Aorta (tissue), 5 donors: ENCODE measurements around the gene USP2. TPM values are rescaled to one million over a fixed set of nuclear protein-coding genes. Genes with fewer than 3 reads are reported as not detected.
"Not testable (repeated sequence)": the region's sequence is repeated elsewhere in the genome, so short reads cannot be mapped to it uniquely, and the experiment has no call there.

Source experiments
- ATAC-seq: fragments of 200-7000 bp; cut with Tn5 transposase; one replicate; pipeline ENCODE4 v1.9.1; 2022; ENCODE audit warnings: moderate library complexity; ENCODE audit not compliant: low FRiP score
- DNase-seq, 2 donors: peaks; one replicate each; pipeline ENCODE4 v3.0.0-alpha.2; 2020
- H3K27ac ChIP-seq, 2 donors: one replicate each; pipeline ENCODE4 v1.5.1; 2013; ENCODE audit warnings: low read length in 2 of 2, mild to moderate bottlenecking in 2 of 2, moderate library complexity in 2 of 2, control low read depth in 1 of 2, inconsistent platforms in 1 of 2, low read depth in 1 of 2
- H3K27me3 ChIP-seq, 2 donors: one replicate each; pipeline ENCODE4 v1.6.1; 2013; ENCODE audit warnings: control low read depth in 1 of 2, low read length in 1 of 2, mild to moderate bottlenecking in 1 of 2, moderate library complexity in 1 of 2; ENCODE audit not compliant: insufficient read depth in 2 of 2, control insufficient read depth in 1 of 2
- H3K36me3 ChIP-seq, 2 donors: one replicate each; pipeline ENCODE4 v1.6.1; 2013; ENCODE audit warnings: control low read depth in 1 of 2, low read length in 1 of 2, mild to moderate bottlenecking in 1 of 2; ENCODE audit not compliant: insufficient read depth in 2 of 2, control insufficient read depth in 1 of 2
- H3K4me1 ChIP-seq, 2 donors: one replicate each; pipeline ENCODE4 v1.6.1; 2013; ENCODE audit warnings: low read length in 2 of 2, control low read depth in 1 of 2, mild to moderate bottlenecking in 1 of 2, moderate library complexity in 1 of 2; ENCODE audit not compliant: insufficient read depth in 2 of 2, control insufficient read depth in 1 of 2
- H3K4me3 ChIP-seq, 2 donors: one replicate each; pipeline ENCODE4 v1.5.1; 2013; ENCODE audit warnings: low read length in 2 of 2, control low read depth in 1 of 2, mild to moderate bottlenecking in 1 of 2
- H3K9me3 ChIP-seq: one replicate; pipeline ENCODE4 v1.6.1; 2013; ENCODE audit warnings: mild to moderate bottlenecking, low read length; ENCODE audit not compliant: control insufficient read depth
- WGBS, 2 donors: extraction: QIAGEN DNeasy Blood & Tissue Kit; methylation state at CpG; one replicate each; pipeline ENCODE4 v1.1.7; 2013; 5-methylcytosine and 5-hydroxymethylcytosine counted together
- intact Hi-C, 2 donors: fragments of 100-400 bp; cut with DNase I; formaldehyde crosslinking; loops; one replicate each; pipeline versions ENCODE4 v1.14.2 to v1.15.0; 2022
- polyA plus RNA-seq, 2 donors: library from polyadenylated mRNA; stranded (reverse); fragments of 200-250 nt; gene quantifications; one replicate each; pipeline ENCODE4 v1.2.3, GENCODE V29; 2013
- total RNA-seq, 2 donors: library from RNA; stranded (reverse); fragmentation: NEBNext Ultra II Directional; extraction: Animal tissue kit (Norgen Biotek cat#: 25700); gene quantifications; one replicate each; pipeline ENCODE4 v1.2.1, GENCODE V29; 2021
- donor health status: healthy with polysubstance abuse.
- donor health status: Bipolar disorder and iron deficiency.
- donor health status: DM: no; HTN: no; CAD: no.
- donor health status: DM: no; HTN: no; CAD: no.
- donor health status: DM: yes; HTN: yes; CAD: no.

Gene USP2
- total and polyA plus RNA-seq, 4 donors: 0.18 to 3.0 (median 1.9) TPM

DNA sequence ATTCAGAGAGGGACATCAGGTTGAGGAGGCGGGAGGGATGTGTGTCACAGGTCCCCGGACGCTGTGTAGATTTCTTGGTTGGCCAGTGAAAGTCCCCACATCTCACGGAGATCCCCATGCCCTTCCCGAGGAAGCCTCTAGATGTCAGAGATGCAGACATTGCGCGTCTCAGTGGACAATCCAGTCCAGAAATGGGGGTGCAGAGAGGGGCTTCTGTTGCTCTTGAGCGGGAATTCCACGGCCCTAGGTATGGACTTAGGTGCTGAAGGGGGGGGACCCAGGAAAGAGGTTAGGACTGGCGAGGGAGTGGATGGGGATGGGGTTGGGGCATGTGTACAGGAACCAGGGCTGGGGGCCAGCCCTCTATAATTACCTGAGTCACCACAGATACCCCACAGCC lies 34.5 kb upstream of the USP2 start:
- Histone ChIP-seq H3K4me1 (no peaks in the 10 kb centered on the region), H3K9me3 (no peaks in the 10 kb centered on the region), H3K4me3 (no peak overlapping the region), H3K36me3 (no peaks in the 10 kb centered on the region), H3K27me3 (no peaks in the 10 kb centered on the region), H3K27ac (no peak overlapping the region)
- DNase-seq (no peak), ATAC-seq (no peak)
- WGBS, 2 donors: 97% methylated on average over 10 of the region's 10 CpGs
- intact Hi-C loops: no loop called here

DNA sequence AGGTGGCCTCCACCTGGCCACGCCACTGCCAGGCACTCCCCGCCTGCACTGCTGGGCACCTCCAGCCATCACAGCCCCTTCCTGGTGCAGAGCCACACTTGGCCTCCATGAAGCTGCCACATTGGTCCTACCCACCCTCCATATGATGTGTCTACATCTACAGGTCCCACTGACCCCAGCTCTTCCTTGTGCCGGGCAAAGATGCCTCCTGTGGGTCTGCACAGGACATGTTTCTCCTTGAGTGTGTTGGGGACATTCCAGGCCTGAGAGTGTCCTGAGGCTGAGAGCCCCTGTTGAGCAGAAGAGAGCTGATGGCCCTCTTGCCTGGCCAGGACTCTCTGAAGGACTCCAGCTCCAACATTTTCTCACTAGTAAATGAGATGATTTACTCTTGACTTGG lies 34.0 kb upstream of the USP2 start:
- ATAC-seq (no peak), DNase-seq (no peak)
- H3K4me1 ChIP-seq: no peaks in the 10 kb centered on the region
- H3K27ac ChIP-seq: no peak overlapping the region
- WGBS, 2 donors: 99 to 100% methylated on average over 3 of the region's 3 CpGs
- no peaks in the 10 kb centered on the region for H3K36me3 ChIP-seq
- no peaks in the 10 kb centered on the region for H3K27me3 ChIP-seq
- intact Hi-C loops: no loop called here
- H3K9me3 ChIP-seq: no peaks in the 10 kb centered on the region
- H3K4me3 ChIP-seq: no peak overlapping the region

DNA sequence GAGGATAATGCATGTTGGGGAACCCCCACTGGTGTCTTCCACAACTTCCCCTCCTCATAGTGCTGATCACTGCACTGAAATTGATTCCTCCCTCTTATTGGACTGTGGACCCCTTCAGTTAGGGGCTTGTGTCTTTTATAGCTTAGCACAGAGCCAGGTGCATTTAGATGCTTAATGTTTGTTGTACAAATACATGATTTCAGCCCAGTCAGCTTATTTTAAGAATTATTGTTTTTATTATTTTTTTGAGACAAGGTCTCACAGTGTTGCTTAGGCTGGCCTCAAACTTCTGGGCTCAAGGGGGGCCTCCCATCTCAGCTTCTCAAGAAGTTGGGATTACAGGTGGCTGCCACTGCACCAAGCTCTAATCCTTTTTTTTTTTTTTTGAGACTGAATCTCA lies 33.2 kb upstream of the USP2 start:
- no peak overlapping the region for H3K27ac ChIP-seq
- H3K9me3 ChIP-seq: no peaks in the 10 kb centered on the region
- no peak overlapping the region for H3K4me3 ChIP-seq
- no peak for DNase-seq
- H3K27me3 ChIP-seq: no peaks in the 10 kb centered on the region
- H3K36me3 ChIP-seq: no peaks in the 10 kb centered on the region
- no peak for ATAC-seq
- H3K4me1 ChIP-seq: no peaks in the 10 kb centered on the region
- intact Hi-C loops: no loop called here

DNA sequence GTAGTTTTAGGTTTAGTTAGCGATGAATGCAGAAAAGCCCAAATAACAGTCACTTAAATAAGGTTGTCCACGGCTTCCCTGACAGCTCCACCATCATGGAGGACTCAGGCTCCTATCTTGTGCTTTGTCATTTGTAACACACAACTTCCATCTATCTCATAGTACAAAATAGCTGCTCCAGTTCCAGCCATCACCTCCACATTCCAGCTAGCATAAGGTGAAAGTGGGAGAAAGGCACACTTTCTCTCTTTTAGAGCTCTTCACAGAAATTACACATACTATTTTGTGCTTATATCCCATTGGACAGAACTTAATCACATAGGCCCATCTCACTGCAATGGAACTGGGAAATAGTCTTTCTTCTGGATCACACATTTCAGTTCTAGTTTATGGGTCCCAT lies 32.8 kb upstream of the USP2 start:
- no peaks in the 10 kb centered on the region for H3K36me3 ChIP-seq
- H3K4me3 ChIP-seq: no peak overlapping the region
- DNase-seq: no peak
- H3K27me3 ChIP-seq: no peaks in the 10 kb centered on the region
- H3K4me1 ChIP-seq: no peaks in the 10 kb centered on the region
- no peak overlapping the region for H3K27ac ChIP-seq
- ATAC-seq: no peak
- H3K9me3 ChIP-seq: no peaks in the 10 kb centered on the region
- WGBS, 2 donors: 94 to 96% methylated on average over 2 of the region's 2 CpGs
- intact Hi-C loops: no loop called here

DNA sequence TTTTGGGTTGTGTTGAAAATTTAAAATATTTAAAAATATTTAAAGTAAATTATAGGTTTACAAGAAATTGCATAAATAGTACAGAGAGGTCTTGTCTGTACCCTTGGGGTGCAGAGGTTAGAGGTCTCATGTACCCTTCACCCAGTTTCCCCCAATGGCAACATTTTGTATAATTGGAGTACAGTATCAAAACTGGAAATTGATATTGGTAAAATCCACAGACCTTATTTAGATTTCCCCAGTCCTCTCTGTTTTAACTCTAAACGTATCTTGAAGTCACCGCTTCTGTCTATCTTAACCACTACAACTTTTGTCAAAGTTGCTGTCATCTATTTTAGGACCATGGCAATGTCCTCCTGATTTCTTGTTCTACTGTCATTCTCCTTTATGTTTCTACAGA lies 30.6 kb upstream of the USP2 start:
- no peak for DNase-seq
- Histone ChIP-seq H3K27me3 (no peaks in the 10 kb centered on the region), H3K27ac (no peak overlapping the region), H3K4me1 (no peaks in the 10 kb centered on the region), H3K36me3 (no peaks in the 10 kb centered on the region), H3K4me3 (no peak overlapping the region), H3K9me3 (no peaks in the 10 kb centered on the region)
- WGBS, 2 donors: 84 to 88% methylated on average over 2 of the region's 2 CpGs
- ATAC-seq: no peak
- intact Hi-C loops: no loop called here

DNA sequence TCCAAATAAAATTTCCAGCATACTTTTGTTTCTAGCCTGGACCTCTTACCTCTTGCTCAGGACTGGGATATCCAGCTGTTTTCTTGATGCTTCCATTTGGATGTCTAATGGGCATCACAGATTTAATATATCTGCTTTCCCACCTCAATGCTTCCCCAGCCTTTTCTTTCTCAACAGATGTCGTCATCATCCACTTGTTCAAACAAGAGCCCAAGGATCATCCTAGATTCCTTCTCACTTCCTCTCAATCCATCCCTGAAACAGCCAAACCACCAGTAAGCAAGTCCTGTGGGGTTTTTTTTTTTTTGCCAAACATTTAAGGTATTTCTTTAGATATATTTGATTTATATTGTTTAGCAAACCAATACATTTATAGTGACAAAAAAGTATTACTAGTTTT lies 29.0 kb upstream of the USP2 start:
- no peaks in the 10 kb centered on the region for H3K4me1 ChIP-seq
- intact Hi-C loops: no loop called here
- WGBS, 2 donors: 83% methylated on average over 1 of the region's 1 CpG

DNA sequence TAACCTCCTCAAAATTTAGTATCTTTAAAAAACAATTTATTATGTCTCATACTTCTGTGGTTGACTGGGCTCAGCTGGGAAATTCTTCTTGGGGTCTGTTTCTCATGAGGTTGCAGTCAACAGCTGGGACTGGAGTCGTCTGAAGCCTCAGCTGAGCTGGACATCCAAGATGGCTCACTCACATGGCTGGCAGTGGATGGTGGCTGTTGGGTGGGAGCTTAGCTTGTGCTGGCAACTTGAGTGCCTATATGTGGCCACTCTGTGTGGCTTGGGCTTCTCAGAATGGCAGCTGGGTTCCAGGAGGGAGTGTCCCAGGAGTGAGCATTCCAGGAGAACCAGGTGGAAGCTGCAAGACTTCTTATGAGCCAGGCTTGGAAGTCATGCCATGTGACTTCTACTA lies 28.2 kb upstream of the USP2 start:
- H3K4me3 ChIP-seq: no peak overlapping the region
- no peak for DNase-seq
- 50 to 70% methylated on average over 1 of the region's 1 CpG for WGBS, 2 donors
- intact Hi-C loops: no loop called here
- no peaks in the 10 kb centered on the region for H3K36me3 ChIP-seq
- no peaks in the 10 kb centered on the region for H3K9me3 ChIP-seq
- no peaks in the 10 kb centered on the region for H3K4me1 ChIP-seq
- no peak for ATAC-seq
- H3K27ac ChIP-seq: no peak overlapping the region
- no peaks in the 10 kb centered on the region for H3K27me3 ChIP-seq

More for the DNA sequence above, 29.0 kb upstream of the USP2 start:
- Histone ChIP-seq H3K4me3 (no peak overlapping the region), H3K27ac (no peak overlapping the region), H3K9me3 (no peaks in the 10 kb centered on the region), H3K36me3 (no peaks in the 10 kb centered on the region), H3K27me3 (no peaks in the 10 kb centered on the region)
- DNase-seq (no peak), ATAC-seq (no peak)

DNA sequence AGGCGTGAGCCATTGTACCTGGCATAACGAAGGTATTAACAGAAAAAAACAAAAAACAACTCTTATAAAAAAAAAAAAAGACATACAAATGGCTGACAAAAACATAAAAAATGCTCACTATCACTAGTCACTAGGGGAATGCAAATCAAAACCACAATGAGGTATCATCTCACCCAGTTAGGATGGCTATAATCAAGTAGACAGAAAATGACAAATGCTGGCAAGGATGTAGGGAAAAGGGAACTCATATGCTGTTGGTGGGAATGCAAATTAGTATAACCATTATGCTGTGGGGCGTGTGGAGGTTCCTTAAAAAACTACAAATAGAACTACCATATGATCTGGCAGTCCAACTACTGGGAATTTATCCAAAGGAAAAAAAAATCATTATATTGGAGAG lies 24.5 kb upstream of the USP2 start:
- intact Hi-C loops: no loop called here
- WGBS, 2 donors: 91 to 93% methylated on average over 3 of the region's 3 CpGs
- ATAC-seq: no peak
- Histone ChIP-seq H3K9me3 (no peaks in the 10 kb centered on the region), H3K27me3 (no peaks in the 10 kb centered on the region), H3K4me3 (no peak overlapping the region), H3K27ac (no peak overlapping the region), H3K36me3 (no peaks in the 10 kb centered on the region), H3K4me1 (no peaks in the 10 kb centered on the region)
- no peak for DNase-seq

DNA sequence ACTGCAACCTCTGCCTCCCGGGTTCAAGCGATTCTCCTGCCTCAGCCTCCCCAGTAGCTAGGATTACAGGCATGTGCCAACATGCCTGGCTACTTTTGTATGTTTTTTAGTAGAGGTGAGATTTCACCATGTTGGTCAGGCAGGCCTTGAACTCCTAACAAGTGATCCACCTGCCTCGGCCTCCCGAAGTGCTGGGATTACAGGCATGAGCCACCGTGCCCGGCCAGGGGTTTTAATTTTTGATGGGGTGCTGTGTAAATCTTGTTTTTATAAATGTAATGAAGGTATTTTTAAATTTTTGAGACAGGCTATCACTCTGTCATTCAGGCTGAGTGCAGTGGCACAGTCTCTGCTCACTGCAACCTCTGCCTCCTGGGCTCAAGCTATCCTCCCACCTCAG lies 24.0 kb upstream of the USP2 start:
- 87 to 92% methylated on average over 6 of the region's 6 CpGs for WGBS, 2 donors
- intact Hi-C loops: not testable (repeated sequence)

More for the DNA sequence above, 24.0 kb upstream of the USP2 start:
- not testable (repeated sequence) for H3K27ac ChIP-seq, DNase-seq, H3K4me1 ChIP-seq, ATAC-seq, H3K27me3 ChIP-seq, H3K36me3 ChIP-seq, H3K4me3 ChIP-seq, H3K9me3 ChIP-seq
